ENCODE measurements around the gene NFAT5.

NFAT5 gene

GRCh38 chr16:69741951-69742904, 176.5 kb downstream of the NFAT5 start:
- no peak for DNase-seq (ENCODE audit: low spot score)

- DNase-seq (ENCODE audit: low spot score) = no peak
Observed at GRCh38 chr16:69744363-69745231, 178.8 kb downstream of the NFAT5 start.

- DNase-seq (ENCODE audit: low spot score) = no peak
Observed at GRCh38 chr16:69745232-69745612, 179.5 kb downstream of the NFAT5 start.

DNA sequence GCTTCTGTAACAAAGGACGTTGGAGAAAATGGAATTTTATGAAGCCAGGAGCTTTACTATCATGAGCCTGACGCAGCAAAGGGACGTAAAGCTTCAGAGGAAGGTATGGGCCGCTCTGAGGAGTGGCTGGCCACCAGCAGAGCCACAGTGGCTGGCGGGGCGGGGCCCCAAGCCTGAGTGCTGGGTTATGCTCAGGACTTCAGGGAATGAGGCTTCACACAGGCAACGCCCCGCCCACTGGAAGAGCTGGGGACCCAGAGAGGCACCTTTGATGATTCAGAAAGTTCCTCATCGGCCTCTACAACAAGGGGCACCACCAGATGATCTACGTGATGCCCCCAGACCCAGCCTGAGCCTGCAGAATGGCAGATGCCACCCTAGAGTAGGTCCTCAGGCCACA, 180.2 kb downstream of the NFAT5 start:
- DNase-seq (ENCODE audit: low spot score) = no peak

DNA sequence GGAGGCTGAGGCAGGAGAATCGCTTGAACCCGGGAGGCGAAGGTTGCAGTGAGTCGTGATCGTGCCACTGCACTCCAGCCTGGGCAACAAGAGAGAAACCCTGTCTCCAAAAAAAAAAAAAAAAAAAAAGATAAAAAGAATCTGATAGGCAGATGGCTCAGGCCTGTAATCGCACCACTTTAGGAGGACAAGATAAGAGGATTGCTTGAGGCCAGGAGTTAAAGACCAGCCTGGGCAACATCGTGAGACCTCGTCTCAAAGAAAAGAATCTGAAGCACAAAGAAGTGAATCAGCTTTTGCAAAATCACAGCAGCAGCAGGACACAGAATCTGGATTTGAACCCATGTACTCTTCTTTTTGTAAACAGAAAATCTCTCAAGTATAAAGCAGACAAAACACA, 181.3 kb downstream of the NFAT5 start:
- DNase-seq (ENCODE audit: low spot score) = no peak

GRCh38 chr16:69748694-69749345, 183.1 kb downstream of the NFAT5 start:
- DNase-seq (ENCODE audit: low spot score) = no peak

GRCh38 chr16:69754143-69754468, 188.3 kb downstream of the NFAT5 start:
- no peak for DNase-seq (ENCODE audit: low spot score)
